Epithelial cell of proximal tubule (primary cell): ENCODE results near the gene SLC25A26. TPM values are rescaled to one million over a fixed set of nuclear protein-coding genes. Genes with fewer than 3 reads are reported as not detected.

Source experiments
- DNase-seq: peaks from one replicate; pipeline ENCODE4 v3.0.0-alpha.2; 2011; ENCODE audit warnings: low read depth
- H3K4me3 ChIP-seq: 2 replicates; pipeline ENCODE4 v1.5.1; 2011; ENCODE audit warnings: low read depth, mild to moderate bottlenecking, low read length
- total RNA-seq: library from RNA; depleted of rRNA; stranded (reverse); fragments of >200 nt; gene quantifications from 2 replicates; pipeline ENCODE4 v1.2.3, GENCODE V29; 2015
- TF ChIP-seq, protein P1 (sequence below): conservative IDR thresholded peaks from 2 replicates; pipeline ENCODE4 v1.5.1; 2012; ENCODE audit warnings: low read depth, mild to moderate bottlenecking, low read length

Gene SLC25A26, protein sequence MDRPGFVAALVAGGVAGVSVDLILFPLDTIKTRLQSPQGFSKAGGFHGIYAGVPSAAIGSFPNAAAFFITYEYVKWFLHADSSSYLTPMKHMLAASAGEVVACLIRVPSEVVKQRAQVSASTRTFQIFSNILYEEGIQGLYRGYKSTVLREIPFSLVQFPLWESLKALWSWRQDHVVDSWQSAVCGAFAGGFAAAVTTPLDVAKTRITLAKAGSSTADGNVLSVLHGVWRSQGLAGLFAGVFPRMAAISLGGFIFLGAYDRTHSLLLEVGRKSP
- total RNA-seq: 16.2 and 17.5 TPM in 2 replicates

DNA sequence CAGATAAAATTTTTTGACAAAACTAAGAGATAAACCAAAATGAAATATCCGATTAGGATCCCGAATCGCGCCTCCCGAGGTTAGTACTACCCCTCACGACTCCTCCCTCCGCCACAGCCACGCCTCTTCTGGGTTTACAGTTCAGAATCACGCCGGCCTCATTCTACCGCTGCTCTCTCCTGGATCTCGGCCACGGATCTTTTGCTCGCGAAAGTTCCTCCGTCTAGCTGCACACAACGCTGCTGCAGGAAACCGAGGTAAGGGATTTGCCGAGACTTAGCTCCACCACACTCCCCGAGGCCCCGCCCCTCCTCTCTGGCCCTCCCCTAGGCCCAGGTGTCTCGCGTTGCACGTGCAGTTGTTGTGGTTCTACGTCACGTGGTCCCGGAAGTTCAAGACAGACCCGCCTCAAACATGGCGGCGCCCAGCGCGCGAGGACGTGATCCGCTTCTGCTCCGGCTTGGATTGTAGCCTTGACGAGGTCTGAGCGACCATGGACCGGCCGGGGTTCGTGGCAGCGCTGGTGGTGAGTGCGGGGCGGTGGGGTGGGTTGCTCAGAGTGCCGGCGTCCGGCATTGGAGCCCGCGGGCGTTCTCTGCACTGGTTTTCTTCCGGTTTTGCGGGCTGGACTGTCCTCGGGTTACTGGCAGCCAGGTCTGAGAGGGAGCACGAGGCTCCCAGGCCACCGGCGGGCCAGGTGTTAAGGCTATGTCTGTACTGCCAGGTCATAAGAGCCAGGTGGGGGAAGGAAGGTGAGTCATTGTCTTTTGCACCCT is at the start of gene SLC25A26:
TSS of gene SLC25A26 (plus strand) at position 400 of the 776 bp plus-strand sequence. CDS start at position 494, 94 bp downstream.
- peak; percentile 85 for DNase-seq
- TF ChIP-seq, protein P1, sequence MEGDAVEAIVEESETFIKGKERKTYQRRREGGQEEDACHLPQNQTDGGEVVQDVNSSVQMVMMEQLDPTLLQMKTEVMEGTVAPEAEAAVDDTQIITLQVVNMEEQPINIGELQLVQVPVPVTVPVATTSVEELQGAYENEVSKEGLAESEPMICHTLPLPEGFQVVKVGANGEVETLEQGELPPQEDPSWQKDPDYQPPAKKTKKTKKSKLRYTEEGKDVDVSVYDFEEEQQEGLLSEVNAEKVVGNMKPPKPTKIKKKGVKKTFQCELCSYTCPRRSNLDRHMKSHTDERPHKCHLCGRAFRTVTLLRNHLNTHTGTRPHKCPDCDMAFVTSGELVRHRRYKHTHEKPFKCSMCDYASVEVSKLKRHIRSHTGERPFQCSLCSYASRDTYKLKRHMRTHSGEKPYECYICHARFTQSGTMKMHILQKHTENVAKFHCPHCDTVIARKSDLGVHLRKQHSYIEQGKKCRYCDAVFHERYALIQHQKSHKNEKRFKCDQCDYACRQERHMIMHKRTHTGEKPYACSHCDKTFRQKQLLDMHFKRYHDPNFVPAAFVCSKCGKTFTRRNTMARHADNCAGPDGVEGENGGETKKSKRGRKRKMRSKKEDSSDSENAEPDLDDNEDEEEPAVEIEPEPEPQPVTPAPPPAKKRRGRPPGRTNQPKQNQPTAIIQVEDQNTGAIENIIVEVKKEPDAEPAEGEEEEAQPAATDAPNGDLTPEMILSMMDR: no peak
- H3K4me3 ChIP-seq: peak within 1 kb of the TSS; percentile 67

DNA sequence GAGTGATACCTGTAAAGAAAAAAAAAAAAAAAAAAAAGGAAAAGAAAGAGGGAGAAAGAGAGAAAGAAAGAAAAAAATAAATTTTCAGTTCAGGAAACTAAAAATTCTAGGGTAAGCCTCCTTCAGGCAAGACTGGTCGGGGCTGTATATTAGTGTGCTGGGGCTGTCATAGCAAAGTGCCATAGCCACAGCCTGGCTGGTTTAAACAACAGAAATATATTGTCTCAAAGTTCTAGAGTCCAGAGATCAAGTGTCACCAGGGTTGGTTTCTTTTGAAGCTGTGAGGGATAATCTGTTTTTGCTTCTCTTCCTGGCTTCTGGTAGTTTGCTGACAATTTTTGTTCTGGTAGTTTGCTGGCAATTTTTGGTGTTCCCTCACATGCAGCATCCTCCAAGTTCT is 48.4 kb upstream of the SLC25A26 start:
- TF ChIP-seq, protein P1: no peak
- DNase-seq: no peak
- H3K4me3 ChIP-seq: no peak overlapping the region

DNA sequence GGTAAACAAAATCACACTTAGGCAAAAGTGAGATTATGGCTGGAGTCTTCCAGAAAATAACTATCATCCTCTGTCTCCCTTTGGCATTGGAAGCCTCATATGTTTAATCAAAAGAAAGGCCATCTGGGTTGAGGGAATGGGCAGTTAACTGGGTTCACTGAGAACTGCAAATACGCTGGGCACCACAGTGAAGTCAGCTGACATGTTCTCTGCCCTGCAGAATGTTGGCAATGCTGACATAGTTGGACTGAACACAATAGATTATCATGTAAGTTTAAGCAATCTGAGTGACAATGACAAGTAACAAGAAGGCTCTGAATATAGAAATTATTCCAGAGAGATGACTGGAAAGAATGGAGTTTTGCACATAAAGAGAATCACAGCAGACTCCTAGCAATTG is 43.8 kb upstream of the SLC25A26 start:
- TF ChIP-seq, protein P1: no peak
- no peak for DNase-seq
- no peak overlapping the region for H3K4me3 ChIP-seq

DNA sequence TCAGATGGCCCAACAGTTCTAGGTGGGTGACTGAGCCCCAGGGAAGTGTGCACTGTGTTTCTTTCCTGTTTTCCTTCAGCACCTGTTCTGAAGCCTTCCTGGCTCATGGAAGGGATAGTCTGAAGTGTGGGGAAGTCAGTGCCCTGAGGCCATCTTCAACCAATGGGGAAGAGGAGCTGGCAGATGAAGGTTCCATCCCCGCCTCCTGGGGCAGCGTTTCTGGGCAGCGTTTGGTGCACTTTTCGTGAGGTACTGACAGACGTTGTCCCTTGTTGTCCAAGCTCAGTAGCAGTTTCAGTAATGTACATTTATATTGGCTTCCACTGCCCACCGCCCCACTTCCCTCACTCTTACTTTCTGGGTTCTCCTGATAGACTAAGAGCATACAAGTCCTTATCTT is 42.6 kb upstream of the SLC25A26 start:
- no peak for DNase-seq
- TF ChIP-seq, protein P1: no peak
- H3K4me3 ChIP-seq: no peak overlapping the region

DNA sequence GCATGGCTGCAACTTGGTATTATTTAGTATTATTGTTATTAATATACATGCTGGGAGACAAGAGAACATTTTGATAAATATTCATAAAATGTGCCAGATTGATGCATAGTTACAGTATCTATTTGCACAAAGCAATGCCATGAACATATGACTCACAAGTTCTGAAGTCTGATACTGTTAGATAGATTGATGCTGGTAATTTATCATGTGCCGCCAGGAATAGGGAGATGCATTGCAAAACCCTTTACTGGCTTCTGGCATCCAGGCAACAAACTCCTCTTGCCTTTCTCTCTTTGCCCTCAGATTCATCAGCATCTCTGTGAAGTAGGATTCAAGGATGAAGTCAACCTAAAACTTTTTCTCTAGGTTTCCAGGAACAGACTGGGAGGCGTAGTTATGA is 41.0 kb upstream of the SLC25A26 start:
- no peak overlapping the region for H3K4me3 ChIP-seq
- no peak for DNase-seq
- TF ChIP-seq, protein P1: no peak

DNA sequence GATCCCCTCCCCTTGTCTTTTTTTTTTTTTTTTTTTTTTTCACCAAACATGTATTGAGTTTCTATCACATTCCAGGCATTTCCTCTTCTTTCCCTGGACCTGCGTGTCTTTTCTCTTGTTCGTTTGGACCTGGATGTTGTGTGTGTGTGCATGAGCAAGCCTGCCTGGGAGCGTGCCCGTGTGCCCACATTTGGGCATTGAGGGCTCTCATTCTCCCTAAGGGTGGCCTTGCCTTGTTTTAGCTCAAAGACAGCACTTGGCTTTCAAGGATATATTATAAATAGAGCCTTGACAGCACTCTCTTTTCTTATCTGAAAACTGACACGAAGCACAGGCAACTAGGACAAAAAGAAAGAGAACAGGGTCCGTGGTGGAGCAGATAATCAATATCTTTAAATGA is 39.0 kb upstream of the SLC25A26 start:
- no peak for DNase-seq
- TF ChIP-seq, protein P1: no peak
- H3K4me3 ChIP-seq: no peak overlapping the region

DNA sequence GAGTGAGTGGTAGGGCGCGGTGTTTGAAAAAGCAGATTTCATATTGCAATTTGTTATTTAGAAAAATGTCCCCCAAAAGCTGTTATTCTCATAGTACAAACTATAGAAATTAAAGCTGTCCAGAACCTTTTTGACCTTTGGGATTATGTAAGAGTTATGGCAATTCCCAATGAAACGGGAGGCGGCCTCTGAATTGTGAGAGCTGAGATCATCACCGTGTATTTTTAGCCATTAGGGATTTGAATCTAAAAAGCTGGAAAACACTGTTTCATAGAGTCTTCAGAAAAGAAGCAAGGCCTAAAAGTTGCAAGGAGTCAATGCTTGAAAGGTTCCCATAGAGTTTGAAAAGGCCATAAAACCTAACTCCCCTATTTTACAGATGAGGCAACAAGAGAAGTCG is 38.6 kb upstream of the SLC25A26 start:
- TF ChIP-seq, protein P1: no peak
- no peak for DNase-seq
- H3K4me3 ChIP-seq: no peak overlapping the region
